Panc1 (cell line): Measurements from ENCODE around the gene ISCU. TPM values are rescaled to one million over a fixed set of nuclear protein-coding genes. Genes with fewer than 3 reads are reported as not detected.
A peak's percentile ranks its signal among the peaks of the same experiment; 100 is the strongest.

Experiments
- ATAC-seq: fragments of 200-7000 bp; cut with Tn5 transposase; 2 replicates; pipeline ENCODE4 v1.9.1; 2020; ENCODE audit warnings: mild to moderate bottlenecking, moderate library complexity
- BruUV-seq: library from RNA; stranded (reverse); fragments of 400-500 nt; replicated peaks from 2 replicates; lab custom pipeline; 2021; lab: Mats Ljungman, UMichigan
- CTCF ChIA-PET: fragments of 300-600 bp; sonication (Branson Sonifier 250); formaldehyde crosslinking; loops from one replicate; lab custom pipeline; 2022; ENCODE audit warnings: antibody characterized with exemption; lab: Charles Lee
- POLR2A ChIA-PET: fragments of 300-600 bp; sonication (Branson Sonifier 250); formaldehyde crosslinking; loops from one replicate; lab custom pipeline; 2022; ENCODE audit warnings: antibody characterized with exemption; lab: Charles Lee
- DNase-seq: peaks from one replicate; pipeline ENCODE4 v3.0.0-alpha.2; 2010; ENCODE audit warnings: low read depth, low spot score
- H3K27ac ChIP-seq: 2 replicates; pipeline ENCODE4 v1.5.1; 2011; ENCODE audit warnings: mild to moderate bottlenecking, low read length, inconsistent platforms
- H3K27me3 ChIP-seq: fragments of 200-500 bp; sonication (Bioruptor generic); 2 replicates; pipeline ENCODE4 v1.6.0; 2014; ENCODE audit warnings: low read length, inconsistent platforms; ENCODE audit not compliant: control insufficient read depth, insufficient read depth
- H3K36me3 ChIP-seq: fragments of 200-500 bp; sonication (Bioruptor generic); 2 replicates; pipeline ENCODE4 v1.5.1; 2014; ENCODE audit warnings: inconsistent platforms, mild to moderate bottlenecking, low read length, moderate library complexity; ENCODE audit not compliant: control insufficient read depth, insufficient read depth
- H3K4me1 ChIP-seq: 2 replicates; pipeline ENCODE4 v1.5.1; 2011; ENCODE audit warnings: inconsistent platforms, mild to moderate bottlenecking, low read length, moderate library complexity; ENCODE audit not compliant: control insufficient read depth, insufficient read depth
- H3K4me3 ChIP-seq, 2 experiments: 2 replicates each; pipeline ENCODE4 v1.5.1; 2011 to 2012; ENCODE audit warnings: low read depth in 2 of 2, low read length in 2 of 2, mild to moderate bottlenecking in 2 of 2, inconsistent platforms in 1 of 2, moderate library complexity in 1 of 2
- H3K9me3 ChIP-seq: fragments of 200-500 bp; sonication (Bioruptor generic); 2 replicates; pipeline ENCODE4 v1.5.1; 2014; ENCODE audit warnings: low read depth, mild to moderate bottlenecking, inconsistent platforms, low read length, moderate library complexity; ENCODE audit not compliant: control insufficient read depth, insufficient read depth
- CTCF ChIP-seq: fragments of 450-650 bp; IDR thresholded peaks from 2 replicates; pipeline ENCODE4 v1.5.1; 2017; ENCODE audit warnings: mild to moderate bottlenecking
- POLR2AphosphoS5 ChIP-seq: IDR thresholded peaks from 2 replicates; pipeline ENCODE4 v1.6.1; 2012; ENCODE audit warnings: mild to moderate bottlenecking, low read depth, low read length, moderate library complexity
- SIN3A ChIP-seq: IDR thresholded peaks from 2 replicates; pipeline ENCODE4 v1.6.1; 2012; ENCODE audit warnings: low read depth, mild to moderate bottlenecking, low read length, moderate library complexity, borderline replicate concordance; ENCODE audit not compliant: insufficient read depth
- TCF7L2 ChIP-seq: IDR thresholded peaks from 2 replicates; pipeline ENCODE4 v1.6.1; 2011; ENCODE audit warnings: mild to moderate bottlenecking, low read depth, low read length, inconsistent platforms
- in situ Hi-C: cut with HindIII; loops from 2 replicates; pipeline ENCODE4 v1.10.0; 2016; ENCODE audit warnings: low sequenced_read_pairs, low pct_unique_long_range_greater_than_20kb
- intact Hi-C: fragments of 100-400 bp; cut with micrococcal nuclease; formaldehyde crosslinking; loops from one replicate; pipeline ENCODE4 v1.10.0; 2022; ENCODE audit not compliant: unreplicated experiment
- total RNA-seq: library from RNA; stranded (reverse); gene quantifications from one replicate; pipeline ENCODE4 v1.2.1, GENCODE V29; 2021; ENCODE audit not compliant: unreplicated experiment
- TF ChIP-seq, protein P1 (sequence below), 2 experiments: IDR thresholded peaks; 2 replicates each; pipeline ENCODE4 v1.6.1; 2011 to 2012; ENCODE audit warnings: low read depth in 2 of 2, control low read depth in 1 of 2, low read length in 1 of 2, mild to moderate bottlenecking in 1 of 2, moderate library complexity in 1 of 2; ENCODE audit not compliant: insufficient read depth in 1 of 2

The ISCU gene
- total RNA-seq, 1 experiment from 2014 or later = 66.1 TPM

DNA sequence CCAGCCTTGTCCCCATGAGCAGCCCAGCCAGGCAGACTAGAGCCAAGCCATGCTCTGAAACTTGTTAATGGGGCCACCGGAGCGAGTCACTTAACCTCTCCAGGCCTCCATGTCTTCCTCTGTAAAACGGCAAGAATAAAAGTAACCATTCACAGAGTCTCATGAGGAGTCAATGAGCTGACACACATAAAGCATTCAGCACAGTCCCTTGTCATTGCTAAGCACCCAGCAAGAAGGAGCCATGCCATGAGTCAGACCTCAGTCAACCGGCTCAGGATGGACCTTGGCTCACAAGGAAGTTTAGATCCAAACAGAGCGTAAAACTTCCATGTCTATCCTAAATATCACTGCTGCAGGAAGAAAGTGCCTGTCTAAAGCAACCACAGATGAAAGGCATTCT lies 36.7 kb upstream of the ISCU start:
- no peak overlapping the region for H3K4me3 ChIP-seq
- POLR2A ChIA-PET = no interaction called here
- no peak overlapping the region for H3K27ac ChIP-seq
- CTCF ChIA-PET = no interaction called here
- intact Hi-C loops (no loop called here), in situ Hi-C loops (no loop called here)
- no peaks in the 10 kb centered on the region for H3K4me1 ChIP-seq
- BruUV-seq = no TSS peak
- no peaks in the 10 kb centered on the region for H3K27me3 ChIP-seq
- no peaks in the 10 kb centered on the region for H3K9me3 ChIP-seq
- DNase-seq (no peak), ATAC-seq (peak; percentile 44; the same call in 1 of the 2 replicates)
- TF ChIP-seq POLR2AphosphoS5 = no peak
- peaks cover 41% of the 10 kb centered on the region for H3K36me3 ChIP-seq

DNA sequence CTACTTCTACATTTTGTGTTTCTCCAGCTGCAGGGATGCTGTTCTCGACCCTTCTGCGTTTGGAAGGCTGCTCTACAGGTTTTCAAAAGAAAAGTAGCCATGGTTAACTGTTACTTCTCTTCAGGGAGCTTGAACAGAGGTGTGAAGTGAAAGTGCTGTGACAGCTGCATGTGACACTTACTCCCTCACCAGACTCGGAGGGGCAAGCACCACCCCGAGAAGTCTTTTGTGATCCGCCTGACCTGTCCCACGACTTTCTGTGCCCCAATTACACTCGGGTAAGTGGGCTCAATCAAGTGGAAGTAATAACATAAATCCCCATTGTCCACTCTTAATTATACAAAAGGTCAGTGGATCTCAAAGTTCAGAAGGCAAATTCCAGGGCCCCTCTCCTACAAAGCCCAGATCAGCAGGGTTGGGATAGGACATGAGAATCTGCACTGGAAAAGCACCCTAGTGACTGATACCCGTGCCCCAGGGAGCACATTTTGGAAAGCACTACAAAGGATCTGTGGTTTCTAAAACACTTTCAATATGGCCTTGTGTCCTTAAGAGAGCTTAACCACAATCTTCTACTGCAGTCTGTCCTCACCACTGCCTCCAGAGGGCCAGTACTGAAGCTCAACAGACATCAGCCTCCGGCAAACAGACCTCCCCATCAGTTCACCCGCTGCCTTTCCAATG lies 35.8 kb upstream of the ISCU start:
- intact Hi-C loops = no loop called here
- TF ChIP-seq TCF7L2 = no peak
- no peak for TF ChIP-seq SIN3A
- no peak for TF ChIP-seq POLR2AphosphoS5
- TF ChIP-seq, protein P1, sequence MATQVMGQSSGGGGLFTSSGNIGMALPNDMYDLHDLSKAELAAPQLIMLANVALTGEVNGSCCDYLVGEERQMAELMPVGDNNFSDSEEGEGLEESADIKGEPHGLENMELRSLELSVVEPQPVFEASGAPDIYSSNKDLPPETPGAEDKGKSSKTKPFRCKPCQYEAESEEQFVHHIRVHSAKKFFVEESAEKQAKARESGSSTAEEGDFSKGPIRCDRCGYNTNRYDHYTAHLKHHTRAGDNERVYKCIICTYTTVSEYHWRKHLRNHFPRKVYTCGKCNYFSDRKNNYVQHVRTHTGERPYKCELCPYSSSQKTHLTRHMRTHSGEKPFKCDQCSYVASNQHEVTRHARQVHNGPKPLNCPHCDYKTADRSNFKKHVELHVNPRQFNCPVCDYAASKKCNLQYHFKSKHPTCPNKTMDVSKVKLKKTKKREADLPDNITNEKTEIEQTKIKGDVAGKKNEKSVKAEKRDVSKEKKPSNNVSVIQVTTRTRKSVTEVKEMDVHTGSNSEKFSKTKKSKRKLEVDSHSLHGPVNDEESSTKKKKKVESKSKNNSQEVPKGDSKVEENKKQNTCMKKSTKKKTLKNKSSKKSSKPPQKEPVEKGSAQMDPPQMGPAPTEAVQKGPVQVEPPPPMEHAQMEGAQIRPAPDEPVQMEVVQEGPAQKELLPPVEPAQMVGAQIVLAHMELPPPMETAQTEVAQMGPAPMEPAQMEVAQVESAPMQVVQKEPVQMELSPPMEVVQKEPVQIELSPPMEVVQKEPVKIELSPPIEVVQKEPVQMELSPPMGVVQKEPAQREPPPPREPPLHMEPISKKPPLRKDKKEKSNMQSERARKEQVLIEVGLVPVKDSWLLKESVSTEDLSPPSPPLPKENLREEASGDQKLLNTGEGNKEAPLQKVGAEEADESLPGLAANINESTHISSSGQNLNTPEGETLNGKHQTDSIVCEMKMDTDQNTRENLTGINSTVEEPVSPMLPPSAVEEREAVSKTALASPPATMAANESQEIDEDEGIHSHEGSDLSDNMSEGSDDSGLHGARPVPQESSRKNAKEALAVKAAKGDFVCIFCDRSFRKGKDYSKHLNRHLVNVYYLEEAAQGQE (IDR thresholded peaks at IDR 0.05; ENCODE audit: insufficient read depth in 1 of 2, low read depth in 2 of 2, low read length in 1 of 2) = no peak
- TF ChIP-seq CTCF = no peak
- CTCF ChIA-PET = no interaction called here

GRCh38 chr12:108527166-108527496 lies 35.3 kb upstream of the ISCU start:
- Histone ChIP-seq H3K4me1 (no peaks in the 10 kb centered on the region), H3K4me3 (no peak overlapping the region), H3K27me3 (no peaks in the 10 kb centered on the region), H3K27ac (no peak overlapping the region), H3K36me3 (peaks cover 36% of the 10 kb centered on the region), H3K9me3 (no peaks in the 10 kb centered on the region)
- in situ Hi-C loops = no loop called here
- no TSS peak for BruUV-seq
- TF ChIP-seq TCF7L2 (no peak), CTCF (no peak), SIN3A (no peak), POLR2AphosphoS5 (no peak)
- TF ChIP-seq, protein P1 (IDR thresholded peaks at IDR 0.05; ENCODE audit: insufficient read depth in 1 of 2, low read depth in 2 of 2, low read length in 1 of 2) = no peak
- CTCF ChIA-PET = no interaction called here
- POLR2A ChIA-PET = no interaction called here
- ATAC-seq = no peak
- DNase-seq = no peak
- intact Hi-C loops = no loop called here

More for the DNA sequence above, 35.8 kb upstream of the ISCU start:
- peaks cover 35% of the 10 kb centered on the region for H3K36me3 ChIP-seq
- no peaks in the 10 kb centered on the region for H3K27me3 ChIP-seq
- H3K9me3 ChIP-seq = no peaks in the 10 kb centered on the region
- in situ Hi-C loops = no loop called here
- POLR2A ChIA-PET = no interaction called here
- H3K4me1 ChIP-seq = no peaks in the 10 kb centered on the region
- no peak overlapping the region for H3K4me3 ChIP-seq
- no TSS peak for BruUV-seq
- DNase-seq (no peak), ATAC-seq (peak; percentile 65; the same call in 1 of the 2 replicates)
- H3K27ac ChIP-seq = no peak overlapping the region
